Caco-2 (cell line): ENCODE data around the gene SHROOM3. TPM values are rescaled to one million over a fixed set of nuclear protein-coding genes. Genes with fewer than 3 reads are reported as not detected.

ENCODE experiments used
- BruUV-seq: library from RNA; stranded (reverse); fragments of 400-500 nt; replicated peaks from 2 replicates; lab custom pipeline; 2021; lab: Mats Ljungman, UMichigan
- CTCF ChIA-PET: fragments of 300-600 bp; sonication (Branson Sonifier 250); formaldehyde crosslinking; loops from one replicate; lab custom pipeline; 2022; ENCODE audit warnings: antibody characterized with exemption; lab: Charles Lee
- POLR2A ChIA-PET: fragments of 300-600 bp; sonication (Branson Sonifier 250); formaldehyde crosslinking; loops from one replicate; lab custom pipeline; 2022; ENCODE audit warnings: antibody characterized with exemption; lab: Charles Lee
- DNase-seq, 2 experiments: peaks; one replicate each; pipeline versions ENCODE4 v3.0.0 to v3.0.0-alpha.2; 2020 to 2022
- H3K27me3 ChIP-seq: replicated peaks from 2 replicates; pipeline ENCODE4 v1.6.0; 2011; ENCODE audit warnings: low read length; ENCODE audit not compliant: control insufficient read depth, insufficient read depth
- H3K36me3 ChIP-seq: 2 replicates; pipeline ENCODE4 v1.5.1; 2011; ENCODE audit warnings: low read length; ENCODE audit not compliant: control insufficient read depth, insufficient read depth
- H3K4me1 ChIP-seq: fragments of 250-450 bp; sonication (Bioruptor Pico); 2 replicates; pipeline ENCODE4 v1.5.1; 2020; ENCODE audit warnings: mild to moderate bottlenecking
- H3K4me3 ChIP-seq: 2 replicates; pipeline ENCODE4 v1.5.1; 2011; ENCODE audit warnings: low read depth, mild to moderate bottlenecking, control low read depth, low read length
- H3K9me3 ChIP-seq: fragments of 250-450 bp; sonication (Bioruptor Pico); 2 replicates; pipeline ENCODE4 v1.5.1; 2020; ENCODE audit warnings: mild to moderate bottlenecking, moderate library complexity
- H3K27ac Mint-ChIP-seq: one replicate; pipeline ENCODE4 v1.8.0; 2022; ENCODE audit warnings: mixed read lengths; ENCODE audit not compliant: unreplicated experiment
- H3K27me3 Mint-ChIP-seq: one replicate; pipeline ENCODE4 v1.8.0; 2022; ENCODE audit warnings: mixed read lengths; ENCODE audit not compliant: insufficient read depth, unreplicated experiment
- H3K36me3 Mint-ChIP-seq: one replicate; pipeline ENCODE4 v1.8.0; 2022; ENCODE audit warnings: mild to moderate bottlenecking, mixed read lengths; ENCODE audit not compliant: insufficient read depth, unreplicated experiment
- H3K4me1 Mint-ChIP-seq: one replicate; pipeline ENCODE4 v1.8.0; 2022; ENCODE audit warnings: low read depth, mixed read lengths; ENCODE audit not compliant: unreplicated experiment
- H3K4me3 Mint-ChIP-seq: one replicate; pipeline ENCODE4 v1.8.0; 2022; ENCODE audit warnings: mild to moderate bottlenecking, moderate library complexity, mixed read lengths; ENCODE audit not compliant: unreplicated experiment
- H3K9me3 Mint-ChIP-seq: one replicate; pipeline ENCODE4 v1.8.0; 2022; ENCODE audit warnings: mixed read lengths; ENCODE audit not compliant: unreplicated experiment
- CTCF ChIP-seq, 2 experiments: fragments of 200-600 bp in 1 of 2; IDR thresholded peaks; 1 replicate in 1 of 2; 2 replicates in 1 of 2; pipeline versions ENCODE4 v1.5.1 to v1.8.0; 2011 to 2022; ENCODE audit warnings: antibody characterized with exemption in 1 of 2, control low read depth in 1 of 2, inconsistent platforms in 1 of 2, low read depth in 1 of 2, low read length in 1 of 2, mild to moderate bottlenecking in 1 of 2, moderate library complexity in 1 of 2; ENCODE audit not compliant: insufficient read depth in 1 of 2, severe bottlenecking in 1 of 2, unreplicated experiment in 1 of 2
- intact Hi-C: fragments of 100-400 bp; cut with micrococcal nuclease; formaldehyde crosslinking; loops from one replicate; pipeline ENCODE4 v1.10.0; 2022; ENCODE audit not compliant: unreplicated experiment
- total RNA-seq: library from RNA; stranded (reverse); gene quantifications from 2 replicates; pipeline ENCODE4 v1.2.3, GENCODE V29; 2022

Gene SHROOM3
- total RNA-seq, 1 experiment from 2014 or later = 16.3 TPM

GRCh38 chr4:76595435-76595834 lies 160.4 kb downstream of the SHROOM3 start:
- no TSS peak for BruUV-seq
- H3K4me3 ChIP-seq = no peak overlapping the region
- no peak for DNase-seq
- no peaks in the 10 kb centered on the region for H3K9me3 ChIP-seq
- no peak overlapping the region for H3K4me3 Mint-ChIP-seq
- no peaks in the 10 kb centered on the region for H3K27me3 ChIP-seq
- H3K36me3 Mint-ChIP-seq = no peaks in the 10 kb centered on the region
- no peaks in the 10 kb centered on the region for H3K27me3 Mint-ChIP-seq
- H3K36me3 ChIP-seq = no peaks in the 10 kb centered on the region; the same call in 1 of the 2 replicates
- peaks cover 76% of the 10 kb centered on the region for H3K4me1 ChIP-seq
- no peak for TF ChIP-seq CTCF (IDR thresholded peaks at IDR 0.05; ENCODE audit: insufficient read depth in 1 of 2, low read depth in 1 of 2, low read length in 1 of 2, severe bottlenecking in 1 of 2, unreplicated experiment in 1 of 2)
- ChIA-PET CTCF (no interaction called here), POLR2A (no interaction called here)
- peak overlapping the region; percentile 68 for H3K27ac Mint-ChIP-seq
- peaks cover 58% of the 10 kb centered on the region for H3K4me1 Mint-ChIP-seq
- intact Hi-C loops = no loop called here
- no peaks in the 10 kb centered on the region for H3K9me3 Mint-ChIP-seq

GRCh38 chr4:76596713-76597112 lies 161.7 kb downstream of the SHROOM3 start:
- BruUV-seq = no TSS peak
- H3K27ac Mint-ChIP-seq = peak overlapping the region; percentile 68
- H3K9me3 Mint-ChIP-seq = no peaks in the 10 kb centered on the region
- H3K36me3 Mint-ChIP-seq = no peaks in the 10 kb centered on the region
- CTCF ChIA-PET = no interaction called here
- no peaks in the 10 kb centered on the region for H3K27me3 ChIP-seq
- no peak for DNase-seq
- TF ChIP-seq CTCF (IDR thresholded peaks at IDR 0.05; ENCODE audit: insufficient read depth in 1 of 2, low read depth in 1 of 2, low read length in 1 of 2, severe bottlenecking in 1 of 2, unreplicated experiment in 1 of 2) = no peak
- H3K4me1 ChIP-seq = peaks cover 76% of the 10 kb centered on the region
- intact Hi-C loops = no loop called here
- no peak overlapping the region for H3K4me3 ChIP-seq
- POLR2A ChIA-PET = no interaction called here
- peaks cover 51% of the 10 kb centered on the region for H3K4me1 Mint-ChIP-seq
- H3K4me3 Mint-ChIP-seq = no peak overlapping the region
- H3K36me3 ChIP-seq = no peaks in the 10 kb centered on the region; the same call in 1 of the 2 replicates
- H3K27me3 Mint-ChIP-seq = no peaks in the 10 kb centered on the region
- H3K9me3 ChIP-seq = no peaks in the 10 kb centered on the region

GRCh38 chr4:76597423-76597979 lies 162.5 kb downstream of the SHROOM3 start:
- intact Hi-C loops = no loop called here
- POLR2A ChIA-PET = no interaction called here
- H3K36me3 Mint-ChIP-seq = no peaks in the 10 kb centered on the region

More at GRCh38 chr4:76597423-76597979, 162.5 kb downstream of the SHROOM3 start:
- H3K4me3 ChIP-seq = no peak overlapping the region
- TF ChIP-seq CTCF (IDR thresholded peaks at IDR 0.05; ENCODE audit: insufficient read depth in 1 of 2, low read depth in 1 of 2, low read length in 1 of 2, severe bottlenecking in 1 of 2, unreplicated experiment in 1 of 2) = no peak
- Mint-ChIP-seq H3K4me1 (peaks cover 47% of the 10 kb centered on the region), H3K27me3 (no peaks in the 10 kb centered on the region), H3K9me3 (no peaks in the 10 kb centered on the region), H3K27ac (peak overlapping the region; percentile 68), H3K4me3 (no peak overlapping the region)
- H3K27me3 ChIP-seq = no peaks in the 10 kb centered on the region
- no peaks in the 10 kb centered on the region for H3K9me3 ChIP-seq
- H3K4me1 ChIP-seq = peaks cover 83% of the 10 kb centered on the region
- CTCF ChIA-PET = interaction anchor here (0.9 kb wide), 1 partner anchor 71 kb away, joined by 3 read pairs; no protein-coding TSS in a partner anchor
- no peak for DNase-seq
- BruUV-seq = no TSS peak
- H3K36me3 ChIP-seq = no peaks in the 10 kb centered on the region; the same call in 1 of the 2 replicates
